ENCODE measurements around the gene BTNL8.

The BTNL8 gene

GRCh38 chr5:180853848-180854176 lies 45.1 kb upstream of the BTNL8 start:
- peaks cover 19% of the 10 kb centered on the region for H3K9me3 ChIP-seq
- H3K4me1 ChIP-seq (ENCODE audit: control insufficient read depth in 1 of 2, insufficient read depth in 1 of 2, low read depth in 1 of 2, low read length in 1 of 2) = no peaks in the 10 kb centered on the region
- no peak overlapping the region for H3K27ac ChIP-seq
- H3K36me3 ChIP-seq = peaks cover 29% of the 10 kb centered on the region
- H3K27me3 ChIP-seq = no peaks in the 10 kb centered on the region
- no peak for TF ChIP-seq CTCF (IDR thresholded peaks at IDR 0.05)
- H3K4me3 ChIP-seq (ENCODE audit: low read depth in 1 of 2, low read length in 1 of 2) = no peak overlapping the region

GRCh38 chr5:180858586-180858985 lies 40.4 kb upstream of the BTNL8 start:
- H3K27ac ChIP-seq = no peak overlapping the region
- peaks cover 9% of the 10 kb centered on the region for H3K36me3 ChIP-seq
- no peak for TF ChIP-seq CTCF (IDR thresholded peaks at IDR 0.05)
- H3K9me3 ChIP-seq = no peaks in the 10 kb centered on the region
- H3K4me3 ChIP-seq (ENCODE audit: low read depth in 1 of 2, low read length in 1 of 2) = no peak overlapping the region
- H3K4me1 ChIP-seq (ENCODE audit: control insufficient read depth in 1 of 2, insufficient read depth in 1 of 2, low read depth in 1 of 2, low read length in 1 of 2) = peaks cover 12 to 16% of the 10 kb centered on the region in 2 experiments
- no peaks in the 10 kb centered on the region for H3K27me3 ChIP-seq

- peak overlapping the region; percentile 84 for H3K27ac ChIP-seq
- no peaks in the 10 kb centered on the region for H3K9me3 ChIP-seq
- peaks cover 9% of the 10 kb centered on the region for H3K36me3 ChIP-seq
- peak overlapping the region; percentile 67 to 87 for H3K4me3 ChIP-seq (ENCODE audit: low read depth in 1 of 2, low read length in 1 of 2)
- H3K4me1 ChIP-seq (ENCODE audit: control insufficient read depth in 1 of 2, insufficient read depth in 1 of 2, low read depth in 1 of 2, low read length in 1 of 2) = peaks cover 12 to 16% of the 10 kb centered on the region in 2 experiments
- no peaks in the 10 kb centered on the region for H3K27me3 ChIP-seq
- TF ChIP-seq CTCF (IDR thresholded peaks at IDR 0.05) = no peak
These were observed 38.6 kb upstream of the BTNL8 start for GRCh38 chr5:180860273-180860886.

GRCh38 chr5:180860887-180861822 lies 37.8 kb upstream of the BTNL8 start, which contains the start of gene ZFP62:
Gene ZFP62, minus strand, starts transcription at chr5:180861276. Its CDS starts 57 bp downstream, at chr5:180861219.
- Histone ChIP-seq H3K4me1 (ENCODE audit: control insufficient read depth in 1 of 2, insufficient read depth in 1 of 2, low read depth in 1 of 2, low read length in 1 of 2) (peaks cover 12 to 16% of the 10 kb centered on the region in 2 experiments), H3K9me3 (no peaks in the 10 kb centered on the region), H3K4me3 (ENCODE audit: low read depth in 1 of 2, low read length in 1 of 2) (peak within 1 kb of the TSS; percentile 67 to 87), H3K36me3 (peaks cover 3% of the 10 kb centered on the region), H3K27me3 (peaks cover 3% of the 10 kb centered on the region), H3K27ac (peak within 1 kb of the TSS; percentile 84)
- TF ChIP-seq CTCF (IDR thresholded peaks at IDR 0.05) = peak; percentile 71

GRCh38 chr5:180862645-180863044 lies 36.3 kb upstream of the BTNL8 start:
- H3K27ac ChIP-seq = no peak overlapping the region
- peaks cover 12 to 16% of the 10 kb centered on the region in 2 experiments for H3K4me1 ChIP-seq (ENCODE audit: control insufficient read depth in 1 of 2, insufficient read depth in 1 of 2, low read depth in 1 of 2, low read length in 1 of 2)
- TF ChIP-seq CTCF (IDR thresholded peaks at IDR 0.05) = no peak
- no peaks in the 10 kb centered on the region for H3K9me3 ChIP-seq
- no peaks in the 10 kb centered on the region for H3K36me3 ChIP-seq
- peaks cover 17% of the 10 kb centered on the region for H3K27me3 ChIP-seq
- no peak overlapping the region for H3K4me3 ChIP-seq (ENCODE audit: low read depth in 1 of 2, low read length in 1 of 2)
